GM23248 (cell line): ENCODE data around the gene PRR5L. TPM values are rescaled to one million over a fixed set of nuclear protein-coding genes. Genes with fewer than 3 reads are reported as not detected.

Source experiments
- DNase-seq: peaks from one replicate; pipeline ENCODE4 v3.0.0-alpha.2; 2015
- H2AFZ ChIP-seq: fragments of 200-600 bp; sonication (generic); 2 replicates; pipeline ENCODE4 v1.6.1; 2016; ENCODE audit warnings: antibody characterized with exemption
- H3F3A ChIP-seq: fragments of 200-600 bp; sonication (generic); 2 replicates; pipeline ENCODE4 v1.6.1; 2016; ENCODE audit warnings: mild to moderate bottlenecking, antibody characterized with exemption, mixed run types; ENCODE audit not compliant: insufficient read depth
- H3K27ac ChIP-seq: fragments of 200-600 bp; sonication (generic); 2 replicates; pipeline ENCODE4 v1.5.1; 2016; ENCODE audit warnings: mild to moderate bottlenecking
- H3K27me3 ChIP-seq: fragments of 200-600 bp; sonication (generic); replicated peaks from 2 replicates; pipeline ENCODE4 v1.6.1; 2016; ENCODE audit warnings: mild to moderate bottlenecking; ENCODE audit not compliant: insufficient read depth
- H3K36me3 ChIP-seq: fragments of 200-600 bp; sonication (generic); 2 replicates; pipeline ENCODE4 v1.6.1; 2016; ENCODE audit warnings: low read depth, mild to moderate bottlenecking
- H3K4me1 ChIP-seq: fragments of 200-600 bp; sonication (generic); 2 replicates; pipeline ENCODE4 v1.6.1; 2016; ENCODE audit warnings: mild to moderate bottlenecking; ENCODE audit not compliant: insufficient read depth
- H3K4me2 ChIP-seq: fragments of 200-600 bp; sonication (generic); one replicate; pipeline ENCODE4 v1.6.1; 2016; ENCODE audit warnings: mild to moderate bottlenecking; ENCODE audit not compliant: unreplicated experiment
- H3K4me3 ChIP-seq: fragments of 200-600 bp; sonication (generic); 2 replicates; pipeline ENCODE4 v1.5.1; 2016; ENCODE audit warnings: mild to moderate bottlenecking
- H3K79me2 ChIP-seq: fragments of 200-600 bp; sonication (generic); 2 replicates; pipeline ENCODE4 v1.6.1; 2016; ENCODE audit warnings: mild to moderate bottlenecking; ENCODE audit not compliant: insufficient read depth
- H3K9ac ChIP-seq: fragments of 200-600 bp; sonication (generic); 2 replicates; pipeline ENCODE4 v1.6.1; 2016; ENCODE audit warnings: mild to moderate bottlenecking
- H3K9me2 ChIP-seq: fragments of 200-600 bp; sonication (generic); 2 replicates; pipeline ENCODE4 v1.6.1; 2016; ENCODE audit warnings: mixed run types, mild to moderate bottlenecking, moderate library complexity; ENCODE audit not compliant: insufficient read depth
- H3K9me3 ChIP-seq: fragments of 200-600 bp; sonication (generic); one replicate; pipeline ENCODE4 v1.6.1; 2017; ENCODE audit warnings: low read depth
- H4K20me1 ChIP-seq: fragments of 200-600 bp; sonication (generic); 2 replicates; pipeline ENCODE4 v1.6.0; 2016; ENCODE audit not compliant: insufficient read depth
- EZH2 ChIP-seq: fragments of 200-600 bp; sonication (generic); IDR thresholded peaks from 2 replicates; pipeline ENCODE4 v1.6.1; 2018; ENCODE audit warnings: antibody characterized with exemption, mild to moderate bottlenecking; ENCODE audit not compliant: insufficient read depth, poor library complexity, severe bottlenecking
- EZH2phosphoT487 ChIP-seq: fragments of 200-600 bp; sonication (generic); IDR thresholded peaks from 2 replicates; pipeline ENCODE4 v1.6.1; 2018; ENCODE audit warnings: antibody characterized with exemption, moderate library complexity, mild to moderate bottlenecking, low read depth; ENCODE audit not compliant: insufficient read depth
- WGBS, 2 experiments: methylation state at CpG; one replicate each; pipeline ENCODE4 v1.1.6; 2015 to 2017; ENCODE audit warnings: low lambda C conversion rate in 2 of 2, low coverage in 1 of 2; ENCODE audit errors: missing lambda C conversion rate in 2 of 2; 5-methylcytosine and 5-hydroxymethylcytosine counted together
- in situ Hi-C: fragments of 300-500 bp; cut with MboI; formaldehyde crosslinking; loops from 2 replicates; pipeline ENCODE4 v1.15.0; 2020
- polyA plus RNA-seq: library from polyadenylated mRNA; unstranded; fragments of >200 nt; fragmentation: Nextera tagmentation; extraction: Ambion mirVana; gene quantifications from 2 replicates; pipeline ENCODE4 v1.2.1, GENCODE V29; 2016
- total RNA-seq: library from RNA; depleted of rRNA; stranded (reverse); fragments of >200 nt; shearing (Covaris generic); gene quantifications from 2 replicates; pipeline ENCODE4 v1.2.3, GENCODE V29; 2014

Gene PRR5L
- total and polyA plus RNA-seq, 2 experiments from 2014 or later = 9.0 to 29.8 TPM

DNA sequence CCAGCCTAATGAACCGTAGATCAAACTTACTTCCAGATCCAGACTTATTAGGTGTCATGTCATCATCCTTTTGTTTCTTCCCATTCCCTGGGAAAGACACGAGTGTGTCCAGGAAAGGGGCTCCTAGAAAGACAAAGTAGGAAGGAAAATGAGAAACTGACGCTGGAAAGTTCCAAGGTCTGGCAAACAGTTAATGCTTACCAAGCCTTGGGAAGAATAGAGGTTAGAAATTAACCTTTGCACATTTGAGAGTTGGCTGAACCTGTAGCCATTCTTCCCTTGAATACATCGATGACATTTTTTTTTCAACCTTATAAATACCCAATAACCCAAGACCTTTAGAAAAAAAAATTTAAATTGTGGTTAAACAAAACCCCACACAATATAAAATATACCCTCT is 136.7 kb downstream of the PRR5L start:
- no peak for DNase-seq
- H3K9ac ChIP-seq = no peak overlapping the region
- peaks cover 32% of the 10 kb centered on the region for H3F3A ChIP-seq
- H3K9me3 ChIP-seq = no peaks in the 10 kb centered on the region
- peak overlapping the region; percentile 53 for H3K27ac ChIP-seq
- H3K4me3 ChIP-seq = no peak overlapping the region
- no peak overlapping the region for H3K4me2 ChIP-seq
- no peaks in the 10 kb centered on the region for H3K79me2 ChIP-seq
- 96% methylated on average over 4 of the region's 4 CpGs for WGBS, 2 experiments
- H4K20me1 ChIP-seq = no peaks in the 10 kb centered on the region
- H3K27me3 ChIP-seq = no peaks in the 10 kb centered on the region
- TF ChIP-seq EZH2 (no peak), EZH2phosphoT487 (no peak)
- no peak overlapping the region for H2AFZ ChIP-seq
- no peaks in the 10 kb centered on the region; the same call in 1 of the 2 replicates for H3K36me3 ChIP-seq
- H3K4me1 ChIP-seq = peaks cover 25% of the 10 kb centered on the region
- in situ Hi-C loops = no loop called here
- no peaks in the 10 kb centered on the region for H3K9me2 ChIP-seq

DNA sequence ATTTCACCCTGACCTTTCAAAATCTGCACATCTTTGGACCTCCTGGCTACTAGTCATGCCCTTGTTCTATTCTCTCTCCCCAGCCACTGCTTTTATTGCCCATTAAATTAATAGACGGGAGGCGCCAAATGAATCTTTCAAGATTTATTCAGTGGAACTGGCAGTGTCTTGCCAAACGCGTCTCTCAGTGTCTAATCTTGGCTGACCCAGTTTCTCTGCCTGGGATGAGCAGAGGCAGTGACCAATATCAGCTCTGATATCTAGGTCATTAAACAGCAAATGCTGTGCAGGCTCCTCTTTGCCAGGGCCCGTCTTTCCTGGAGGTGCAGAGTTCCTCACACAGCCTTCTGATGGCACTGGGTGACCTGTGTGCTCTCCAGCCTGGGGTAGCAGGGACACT is 140.0 kb downstream of the PRR5L start:
- peaks cover 20% of the 10 kb centered on the region for H3F3A ChIP-seq
- no peaks in the 10 kb centered on the region for H4K20me1 ChIP-seq
- no peaks in the 10 kb centered on the region; the same call in 1 of the 2 replicates for H3K36me3 ChIP-seq
- in situ Hi-C loops = no loop called here
- no peaks in the 10 kb centered on the region for H3K27me3 ChIP-seq
- DNase-seq = no peak
- no peaks in the 10 kb centered on the region for H3K9me2 ChIP-seq
- H2AFZ ChIP-seq = no peak overlapping the region
- H3K4me3 ChIP-seq = no peak overlapping the region
- 61 to 63% methylated on average over 5 of the region's 5 CpGs for WGBS, 2 experiments
- no peaks in the 10 kb centered on the region for H3K79me2 ChIP-seq
- no peaks in the 10 kb centered on the region for H3K9me3 ChIP-seq
- H3K4me2 ChIP-seq = no peak overlapping the region
- H3K27ac ChIP-seq = no peak overlapping the region
- TF ChIP-seq EZH2 (no peak), EZH2phosphoT487 (no peak)
- no peak overlapping the region for H3K9ac ChIP-seq
- peaks cover 14% of the 10 kb centered on the region for H3K4me1 ChIP-seq

DNA sequence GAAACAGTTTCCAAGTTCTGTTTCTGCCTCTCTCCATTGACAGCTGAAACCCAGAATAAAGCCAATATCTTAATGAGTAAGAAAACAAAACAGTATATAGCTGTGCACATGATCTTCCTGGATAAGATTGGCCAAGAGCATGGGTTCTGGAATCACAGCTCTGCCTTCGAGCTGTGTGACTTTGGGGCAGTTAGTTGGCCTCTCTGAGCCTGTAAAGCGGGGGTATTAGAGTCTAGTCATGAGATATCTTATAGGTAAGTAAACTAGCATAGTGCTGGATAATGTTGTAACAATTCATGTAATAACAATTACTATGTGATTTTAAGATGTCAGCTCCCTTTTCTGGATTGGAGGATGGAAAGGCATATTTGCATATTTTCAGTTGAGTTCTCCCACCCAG is 140.5 kb downstream of the PRR5L start:
- Histone ChIP-seq H3K4me3 (no peak overlapping the region), H3K9ac (no peak overlapping the region), H3K4me2 (no peak overlapping the region), H3K79me2 (no peaks in the 10 kb centered on the region), H2AFZ (no peak overlapping the region), H4K20me1 (no peaks in the 10 kb centered on the region), H3F3A (peaks cover 15% of the 10 kb centered on the region), H3K27me3 (no peaks in the 10 kb centered on the region), H3K9me2 (no peaks in the 10 kb centered on the region), H3K9me3 (no peaks in the 10 kb centered on the region), H3K36me3 (no peaks in the 10 kb centered on the region; the same call in 1 of the 2 replicates), H3K4me1 (peaks cover 9% of the 10 kb centered on the region), H3K27ac (no peak overlapping the region)
- in situ Hi-C loops = no loop called here
- TF ChIP-seq EZH2 (no peak), EZH2phosphoT487 (no peak)
- WGBS, 2 experiments = 88 to 94% methylated on average over 2 of the region's 2 CpGs
- no peak for DNase-seq

DNA sequence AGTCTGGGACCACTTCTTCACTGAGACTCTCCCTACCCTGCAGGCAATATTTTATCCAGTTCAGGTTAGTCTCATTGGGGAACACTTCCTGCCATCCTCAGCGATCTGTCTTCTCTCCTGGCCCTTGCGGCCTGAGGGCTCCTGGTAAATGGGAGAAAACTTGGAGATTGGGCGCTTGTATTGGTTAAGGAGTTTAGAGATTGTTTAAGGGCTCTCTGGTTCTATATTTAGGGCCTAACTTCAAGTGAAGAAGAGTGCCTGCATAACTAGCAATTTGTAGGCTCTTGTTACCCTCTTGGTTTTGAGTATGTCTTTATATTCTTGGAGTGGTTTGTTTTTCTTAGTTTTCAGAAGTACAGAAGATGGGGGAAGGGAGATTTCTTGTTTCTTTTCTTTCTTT is 141.3 kb downstream of the PRR5L start:
- H3K27ac ChIP-seq = no peak overlapping the region
- 96 to 97% methylated on average over 3 of the region's 3 CpGs for WGBS, 2 experiments
- in situ Hi-C loops = no loop called here
- H3K9me3 ChIP-seq = no peaks in the 10 kb centered on the region
- no peak overlapping the region for H2AFZ ChIP-seq
- no peak overlapping the region for H3K4me2 ChIP-seq
- TF ChIP-seq EZH2 (no peak), EZH2phosphoT487 (no peak)
- DNase-seq = no peak
- H4K20me1 ChIP-seq = no peaks in the 10 kb centered on the region
- no peaks in the 10 kb centered on the region for H3K9me2 ChIP-seq
- H3K4me3 ChIP-seq = no peak overlapping the region
- H3K4me1 ChIP-seq = peaks cover 4% of the 10 kb centered on the region
- H3K27me3 ChIP-seq = no peaks in the 10 kb centered on the region
- H3F3A ChIP-seq = peaks cover 8% of the 10 kb centered on the region
- no peaks in the 10 kb centered on the region for H3K79me2 ChIP-seq
- no peaks in the 10 kb centered on the region; the same call in 1 of the 2 replicates for H3K36me3 ChIP-seq
- no peak overlapping the region for H3K9ac ChIP-seq

DNA sequence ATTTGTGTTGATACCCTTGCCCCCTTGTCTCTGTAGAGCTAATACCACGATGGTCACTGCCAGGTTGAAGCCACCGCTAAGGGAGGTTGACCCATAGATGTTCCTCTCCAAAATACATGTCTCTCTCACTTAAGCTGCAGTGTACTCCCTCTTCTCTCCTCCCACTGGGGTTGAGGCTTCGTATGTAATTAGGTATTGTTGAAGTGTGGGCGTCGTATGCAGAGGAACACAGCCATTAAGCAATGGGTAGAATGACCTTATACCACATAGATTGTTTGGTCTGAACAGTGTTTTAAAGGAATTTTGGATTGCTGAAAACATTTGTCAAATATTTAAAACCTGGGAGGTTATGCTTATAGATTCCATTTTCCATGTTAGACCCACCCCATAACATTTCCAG is 142.0 kb downstream of the PRR5L start:
- no peak overlapping the region for H3K4me3 ChIP-seq
- no peak overlapping the region for H3K4me2 ChIP-seq
- no peak overlapping the region for H3K9ac ChIP-seq
- no peaks in the 10 kb centered on the region for H3K79me2 ChIP-seq
- H4K20me1 ChIP-seq = no peaks in the 10 kb centered on the region
- WGBS, 2 experiments = 95 to 96% methylated on average over 5 of the region's 5 CpGs
- H3K27me3 ChIP-seq = no peaks in the 10 kb centered on the region
- no peak overlapping the region for H3K27ac ChIP-seq
- H3K36me3 ChIP-seq = no peaks in the 10 kb centered on the region; the same call in 1 of the 2 replicates
- no peak for DNase-seq
- H3K9me2 ChIP-seq = no peaks in the 10 kb centered on the region
- H2AFZ ChIP-seq = no peak overlapping the region
- in situ Hi-C loops = no loop called here
- peaks cover 1% of the 10 kb centered on the region; the same call in 1 of the 2 replicates for H3F3A ChIP-seq
- H3K9me3 ChIP-seq = no peaks in the 10 kb centered on the region
- TF ChIP-seq EZH2phosphoT487 (no peak), EZH2 (no peak)
- H3K4me1 ChIP-seq = no peaks in the 10 kb centered on the region
